SU-DHL-6 (cell line): ENCODE measurements around the gene CAMK1D.

Experiments used
- H2AFZ ChIP-seq: fragments of 200-600 bp; sonication (generic); 2 replicates; pipeline ENCODE4 v1.6.1; 2014; ENCODE audit warnings: low read depth, mild to moderate bottlenecking, moderate library complexity, mixed read lengths, antibody characterized with exemption, low read length; ENCODE audit not compliant: severe bottlenecking
- H3F3A ChIP-seq: fragments of 200-600 bp; shearing (Covaris generic); 2 replicates; pipeline ENCODE4 v1.6.0; 2016; ENCODE audit warnings: antibody characterized with exemption, mild to moderate bottlenecking; ENCODE audit not compliant: insufficient read depth
- H3K27ac ChIP-seq: fragments of 200-600 bp; sonication (generic); 2 replicates; pipeline ENCODE4 v1.5.1; 2016; ENCODE audit warnings: low read depth, mild to moderate bottlenecking, low read length, moderate library complexity, mixed read lengths
- H3K27me3 ChIP-seq: fragments of 200-600 bp; sonication (generic), shearing (Covaris generic); 2 replicates; pipeline ENCODE4 v1.6.0; 2014; ENCODE audit warnings: mild to moderate bottlenecking, low read length
- H3K36me3 ChIP-seq: fragments of 200-600 bp; sonication (generic); 2 replicates; pipeline ENCODE4 v1.6.1; 2014; ENCODE audit warnings: mild to moderate bottlenecking, low read length, mixed read lengths
- H3K4me2 ChIP-seq: fragments of 300-600, 200-600 bp; shearing (Covaris generic), sonication (generic); 2 replicates; pipeline ENCODE4 v1.6.0; 2014; ENCODE audit warnings: low read length, low read depth, mild to moderate bottlenecking; ENCODE audit not compliant: poor library complexity, severe bottlenecking
- H3K4me3 ChIP-seq: fragments of 200-600 bp; sonication (generic); 2 replicates; pipeline ENCODE4 v1.5.1; 2014; ENCODE audit warnings: antibody characterized with exemption, low read length, mild to moderate bottlenecking, mixed read lengths; ENCODE audit not compliant: insufficient read depth, poor library complexity, severe bottlenecking
- H3K79me2 ChIP-seq: fragments of 200-600 bp; sonication (generic); 2 replicates; pipeline ENCODE4 v1.6.1; 2014; ENCODE audit warnings: mild to moderate bottlenecking, low read length, moderate library complexity; ENCODE audit not compliant: insufficient read depth
- H3K9ac ChIP-seq: fragments of 200-600 bp; sonication (generic); 2 replicates; pipeline ENCODE4 v1.7.0; 2014; ENCODE audit warnings: mild to moderate bottlenecking, low read length
- H3K9me2 ChIP-seq: fragments of 200-600 bp; sonication (generic); replicated peaks from 2 replicates; pipeline ENCODE4 v1.6.1; 2014; ENCODE audit warnings: low read length; ENCODE audit not compliant: insufficient read depth
- H3K9me3 ChIP-seq: fragments of 200-600 bp; sonication (generic); 2 replicates; pipeline ENCODE4 v1.6.1; 2014; ENCODE audit warnings: low read length, mixed read lengths; ENCODE audit not compliant: insufficient read depth
- H4K20me1 ChIP-seq: fragments of 200-600 bp; sonication (generic); 2 replicates; pipeline ENCODE4 v1.6.1; 2014; ENCODE audit warnings: low read depth, mild to moderate bottlenecking, antibody characterized with exemption, low read length, moderate library complexity, mixed read lengths
- CTCF ChIP-seq: fragments of 200-600 bp; sonication (generic); IDR thresholded peaks from one replicate; pipeline ENCODE4 v1.5.1; 2017; ENCODE audit warnings: antibody characterized with exemption, mild to moderate bottlenecking, low read length, moderate library complexity; ENCODE audit not compliant: insufficient read depth, poor library complexity, severe bottlenecking
- EZH2phosphoT487 ChIP-seq: fragments of 200-600 bp; sonication (generic), shearing (Covaris generic); conservative IDR thresholded peaks from 2 replicates; pipeline ENCODE4 v1.6.1; 2018; ENCODE audit warnings: mild to moderate bottlenecking, antibody characterized with exemption, low read length, moderate library complexity, mixed read lengths

Gene CAMK1D

GRCh38 chr10:12577610-12578009, 228.3 kb downstream of the CAMK1D start:
- H3K27me3 ChIP-seq = no peaks in the 10 kb centered on the region
- H3K9me3 ChIP-seq = peaks cover 7% of the 10 kb centered on the region; the same call in 1 of the 2 replicates
- H3F3A ChIP-seq = no peaks in the 10 kb centered on the region
- peaks cover 14% of the 10 kb centered on the region; the same call in 1 of the 2 replicates for H3K36me3 ChIP-seq
- H3K4me3 ChIP-seq = no peak overlapping the region
- no peak overlapping the region for H3K27ac ChIP-seq
- TF ChIP-seq EZH2phosphoT487 (no peak), CTCF (no peak)
- H3K9ac ChIP-seq = no peak overlapping the region
- H3K79me2 ChIP-seq = peaks cover 69% of the 10 kb centered on the region
- H4K20me1 ChIP-seq = no peaks in the 10 kb centered on the region
- H3K4me2 ChIP-seq = no peak overlapping the region
- H2AFZ ChIP-seq = no peak overlapping the region
- no peaks in the 10 kb centered on the region for H3K9me2 ChIP-seq

GRCh38 chr10:12579954-12580858, 230.9 kb downstream of the CAMK1D start:
- TF ChIP-seq EZH2phosphoT487 (no peak), CTCF (no peak)
- no peaks in the 10 kb centered on the region for H3F3A ChIP-seq
- H3K36me3 ChIP-seq = peaks cover 9% of the 10 kb centered on the region; the same call in 1 of the 2 replicates
- no peak overlapping the region for H3K4me2 ChIP-seq
- peaks cover 85% of the 10 kb centered on the region for H3K79me2 ChIP-seq
- no peak overlapping the region for H3K9ac ChIP-seq
- no peak overlapping the region for H3K4me3 ChIP-seq
- no peak overlapping the region for H2AFZ ChIP-seq
- peaks cover 7% of the 10 kb centered on the region; the same call in 1 of the 2 replicates for H3K9me3 ChIP-seq
- H3K27ac ChIP-seq = no peak overlapping the region
- no peaks in the 10 kb centered on the region for H4K20me1 ChIP-seq
- H3K27me3 ChIP-seq = no peaks in the 10 kb centered on the region
- H3K9me2 ChIP-seq = no peaks in the 10 kb centered on the region

- no peak for TF ChIP-seq CTCF
- no peak for TF ChIP-seq EZH2phosphoT487
Measured at GRCh38 chr10:12583891-12584595, 234.7 kb downstream of the CAMK1D start.

More at GRCh38 chr10:12583891-12584595, 234.7 kb downstream of the CAMK1D start:
- Histone ChIP-seq H3K79me2 (peaks cover 85% of the 10 kb centered on the region), H3K9me3 (no peaks in the 10 kb centered on the region), H3K9me2 (no peaks in the 10 kb centered on the region), H3K4me3 (no peak overlapping the region), H2AFZ (no peak overlapping the region), H3K27me3 (no peaks in the 10 kb centered on the region), H4K20me1 (no peaks in the 10 kb centered on the region; the same call in 1 of the 2 replicates), H3K36me3 (no peaks in the 10 kb centered on the region), H3K9ac (no peak overlapping the region), H3K4me2 (no peak overlapping the region), H3F3A (no peaks in the 10 kb centered on the region), H3K27ac (no peak overlapping the region)
